Activated CD4-positive, alpha-beta T cell treated with anti-CD3 and anti-CD28 coated beads, Interleukin-2, Interleukin-6, amounts not matched to agents 100 ng/mL and 50 ng/mL, durations not matched to agents 16 hours and 8 hours (primary cell): ENCODE results near the gene PLAAT3.
"Not testable (repeated sequence)": the region's sequence is repeated elsewhere in the genome, so short reads cannot be mapped to it uniquely, and the experiment has no call there.

Source experiments
- DNase-seq: peaks from one replicate; pipeline ENCODE4 v3.0.0-alpha.2; 2020

The PLAAT3 gene

DNA sequence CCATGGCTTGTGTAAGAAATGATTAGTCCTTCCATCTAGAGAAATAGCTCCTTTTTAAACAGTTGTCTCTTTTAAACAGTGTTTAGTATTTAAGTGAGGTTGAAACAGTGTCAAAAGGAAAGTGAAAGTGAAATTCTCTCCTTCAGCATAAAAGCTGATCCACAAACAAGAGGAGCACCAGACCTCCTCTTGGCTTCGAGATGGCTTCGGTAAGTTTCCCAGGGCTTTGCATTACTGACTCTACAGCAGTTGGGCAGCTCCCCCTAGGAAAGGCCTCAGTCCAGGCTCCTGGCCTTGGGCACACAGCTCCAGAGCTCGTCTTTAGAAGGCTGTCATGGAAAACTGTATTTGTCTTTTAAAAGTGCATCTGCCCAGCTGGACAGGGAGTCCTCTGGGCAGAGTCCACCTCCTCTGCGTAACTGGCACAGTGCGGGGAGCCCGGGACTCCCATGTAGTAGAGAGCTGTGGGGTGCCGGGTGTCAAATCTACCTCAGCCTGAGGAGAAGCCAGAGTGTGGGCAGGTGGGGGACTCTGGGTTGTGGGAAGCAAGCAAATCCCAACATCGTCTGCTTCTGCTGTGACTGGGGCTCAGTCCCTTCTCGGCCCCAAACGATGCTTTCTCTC lies 77.5 kb downstream of the PLAAT3 start, which contains the start of gene PLAAT4:
PLAAT4 (plus strand) TSS at position 140 of the 624 bp plus-strand sequence; CDS start at position 201, 61 bp downstream.
- peak; percentile 64 for DNase-seq

DNA sequence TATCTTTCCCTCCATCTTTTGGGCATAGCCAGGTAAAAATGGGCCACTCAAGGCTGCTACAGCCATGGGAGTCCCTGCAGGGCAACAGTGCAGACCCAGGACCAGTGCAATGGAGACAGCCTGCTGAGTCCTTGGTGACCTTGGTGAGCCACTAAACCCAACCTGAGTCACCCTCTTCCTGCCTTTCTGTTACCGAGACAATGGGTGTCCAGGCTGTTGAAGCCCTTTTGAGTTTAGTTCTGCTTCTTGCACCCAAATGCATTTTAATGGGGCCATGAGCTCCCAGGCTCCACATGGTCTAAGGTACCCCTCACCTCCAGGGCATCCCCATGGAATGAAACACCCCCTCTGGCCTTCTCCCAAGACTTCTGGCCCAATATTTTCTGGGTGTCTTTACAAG lies 78.5 kb downstream of the PLAAT3 start:
- peak; percentile 71 for DNase-seq

DNA sequence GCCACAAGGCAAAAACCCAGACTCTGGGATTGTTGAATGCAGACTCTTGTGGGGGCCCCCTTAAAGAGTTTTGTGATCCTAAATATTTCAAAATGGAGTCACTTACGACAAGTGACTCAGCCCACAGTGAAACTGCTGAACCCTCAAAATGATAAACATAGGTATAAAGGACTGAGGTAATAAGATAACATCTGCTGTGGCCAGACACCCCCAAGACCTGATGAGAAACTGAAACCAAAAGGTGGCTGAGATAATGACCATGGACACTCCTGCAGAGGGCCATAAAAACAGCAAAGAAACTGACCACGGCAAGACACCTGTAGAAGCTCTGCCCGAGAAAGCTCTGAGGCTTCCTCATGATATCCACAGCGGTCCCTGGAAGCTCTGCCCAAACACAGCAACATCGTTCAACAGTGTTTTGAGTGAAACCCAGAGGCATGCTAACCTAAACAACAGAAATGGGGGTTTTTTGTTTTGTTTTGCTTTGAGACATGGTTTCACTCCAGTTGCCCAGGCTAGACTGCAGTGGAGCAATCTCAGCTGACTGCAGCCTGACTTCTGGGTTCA lies 79.3 kb downstream of the PLAAT3 start:
- DNase-seq = peak; percentile 60

DNA sequence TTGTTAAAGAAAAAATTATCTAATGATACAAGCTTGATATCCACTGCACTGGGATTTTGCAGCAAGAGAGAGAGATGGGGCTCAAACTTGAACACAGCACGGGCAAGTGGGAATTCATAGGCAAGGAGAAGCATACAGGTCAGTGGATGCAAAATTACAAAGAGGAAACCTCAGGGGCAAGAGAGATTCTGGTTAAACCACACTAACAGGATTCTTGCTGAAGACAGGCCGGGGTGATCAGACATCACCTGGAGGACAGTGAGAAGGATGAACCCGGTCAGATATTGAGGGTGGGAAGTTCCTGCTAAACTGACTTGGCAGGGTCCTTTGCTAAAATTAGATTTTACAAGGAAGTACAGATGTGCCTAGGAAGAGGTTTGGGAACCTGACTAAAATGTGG lies 80.2 kb downstream of the PLAAT3 start:
- DNase-seq = no peak

DNA sequence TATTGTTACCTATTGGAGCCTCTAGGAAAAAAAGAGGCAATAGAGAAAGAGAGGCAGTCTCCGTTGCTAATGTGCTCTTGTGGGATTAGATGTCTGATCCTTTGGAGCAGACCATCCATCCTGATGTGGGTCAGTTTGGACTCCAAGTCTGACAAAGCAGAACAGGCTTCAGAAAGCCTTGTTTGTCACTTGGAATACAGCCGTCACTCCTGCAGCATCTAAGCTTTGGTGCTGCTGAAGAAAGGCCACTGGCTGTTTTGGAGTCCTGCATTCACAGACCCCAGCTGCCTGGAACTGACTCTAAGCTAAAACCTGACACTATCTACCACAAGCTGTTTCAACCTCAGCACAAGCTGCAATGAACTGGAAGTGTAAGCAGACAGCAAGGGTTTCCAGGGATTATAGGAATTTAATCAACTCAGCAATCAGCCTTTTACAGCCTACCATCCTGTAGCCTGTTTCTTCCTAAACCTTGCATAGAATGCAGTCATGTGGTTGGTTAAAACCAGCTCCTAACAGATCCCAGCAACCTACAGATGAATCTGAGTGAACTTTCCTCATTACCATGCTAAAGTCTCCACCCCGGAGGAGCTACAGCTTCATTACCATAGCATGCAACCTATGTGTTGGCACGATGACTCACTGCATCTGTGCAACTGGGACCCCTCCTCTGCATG lies 81.3 kb downstream of the PLAAT3 start:
- DNase-seq = no peak

DNA sequence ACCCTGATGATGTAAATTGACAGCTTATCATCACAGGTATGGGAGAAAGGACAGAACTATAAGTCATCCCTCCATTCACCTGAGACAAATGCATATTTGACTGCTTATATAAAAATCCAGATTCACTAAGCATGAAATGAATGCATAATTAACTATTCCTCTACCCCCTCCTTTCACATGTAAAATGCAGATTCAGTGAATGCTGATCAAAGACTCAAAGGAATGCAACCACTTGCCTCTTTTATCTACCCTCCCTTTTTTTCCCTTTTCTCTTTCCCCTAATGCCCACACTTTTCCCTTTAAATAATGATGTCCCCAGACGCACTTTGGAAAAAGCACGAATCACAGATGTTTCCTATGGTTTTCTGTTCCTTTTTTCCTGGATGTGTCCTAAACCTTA lies 82.1 kb downstream of the PLAAT3 start:
- DNase-seq = no peak

DNA sequence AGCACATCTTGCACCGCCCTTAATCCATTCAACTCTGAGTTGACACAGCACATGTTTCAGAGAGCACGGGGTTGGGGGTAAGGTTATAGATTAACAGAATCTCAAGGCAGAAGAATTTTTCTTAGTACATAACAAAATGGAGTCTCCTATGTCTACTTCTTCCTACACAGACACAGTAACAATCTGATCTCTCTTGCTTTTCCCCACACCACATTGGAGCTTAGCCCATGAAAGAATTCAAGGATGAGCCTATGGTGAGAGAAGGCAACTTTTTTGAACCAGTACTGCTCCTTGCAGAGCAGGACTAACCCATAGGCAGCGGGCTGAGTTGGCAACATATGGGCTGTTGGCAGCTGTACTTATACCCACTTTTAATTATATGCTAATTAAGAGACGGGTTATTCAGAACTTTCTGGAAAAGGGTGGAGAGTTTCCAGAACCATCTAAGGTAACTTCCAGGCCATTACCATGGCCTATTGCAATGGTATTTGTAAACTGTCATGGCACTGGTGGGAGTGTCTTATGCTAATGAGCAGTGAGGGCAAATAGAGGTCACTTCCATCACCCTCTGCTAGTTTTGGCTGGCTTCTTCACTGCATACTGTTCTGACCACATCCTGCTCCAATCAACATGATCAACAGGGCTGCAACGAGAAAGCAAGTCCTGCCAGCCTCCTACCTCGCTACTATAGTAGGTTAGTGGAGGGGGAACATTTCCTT lies 83.0 kb downstream of the PLAAT3 start:
- DNase-seq = peak; percentile 59

DNA sequence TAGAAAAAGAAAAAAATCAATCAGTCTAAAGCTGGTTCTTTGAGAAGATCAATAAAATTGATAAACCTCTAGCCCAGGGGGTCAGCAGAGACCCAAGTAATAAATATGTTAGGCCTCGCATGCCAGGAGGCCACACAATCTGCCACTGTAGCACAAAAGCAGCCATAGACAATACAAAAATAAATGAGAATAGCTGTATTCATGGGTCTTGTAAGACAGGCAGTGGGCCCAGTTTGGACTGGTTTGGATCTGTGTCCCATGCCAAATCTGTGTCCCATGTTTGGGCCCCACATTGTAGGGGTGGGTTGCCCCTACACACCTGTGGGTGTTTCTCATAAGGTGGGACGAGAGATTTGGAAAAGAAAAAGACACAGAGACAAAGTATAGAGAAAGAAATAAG lies 84.2 kb downstream of the PLAAT3 start:
- no peak for DNase-seq

DNA sequence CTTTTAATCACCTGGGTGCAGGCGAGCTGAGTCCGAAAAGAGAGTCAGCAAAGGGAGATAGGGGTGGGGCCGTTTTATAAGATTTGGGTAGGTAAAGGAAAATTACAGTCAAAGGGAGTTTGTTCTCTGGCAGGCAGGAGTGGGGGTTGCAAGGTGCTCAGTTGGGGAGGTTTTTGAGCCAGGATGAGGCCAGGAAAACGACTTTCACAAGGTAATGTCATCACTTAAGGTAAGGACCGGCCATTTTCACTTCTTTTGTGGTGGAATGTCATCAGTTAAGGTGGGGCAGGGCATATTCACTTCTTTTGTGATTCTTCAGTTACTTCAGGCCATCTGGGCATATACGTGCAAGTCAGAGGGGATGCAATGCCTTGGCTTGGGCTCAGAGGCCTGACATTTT lies 84.9 kb downstream of the PLAAT3 start:
- not testable (repeated sequence) for DNase-seq

DNA sequence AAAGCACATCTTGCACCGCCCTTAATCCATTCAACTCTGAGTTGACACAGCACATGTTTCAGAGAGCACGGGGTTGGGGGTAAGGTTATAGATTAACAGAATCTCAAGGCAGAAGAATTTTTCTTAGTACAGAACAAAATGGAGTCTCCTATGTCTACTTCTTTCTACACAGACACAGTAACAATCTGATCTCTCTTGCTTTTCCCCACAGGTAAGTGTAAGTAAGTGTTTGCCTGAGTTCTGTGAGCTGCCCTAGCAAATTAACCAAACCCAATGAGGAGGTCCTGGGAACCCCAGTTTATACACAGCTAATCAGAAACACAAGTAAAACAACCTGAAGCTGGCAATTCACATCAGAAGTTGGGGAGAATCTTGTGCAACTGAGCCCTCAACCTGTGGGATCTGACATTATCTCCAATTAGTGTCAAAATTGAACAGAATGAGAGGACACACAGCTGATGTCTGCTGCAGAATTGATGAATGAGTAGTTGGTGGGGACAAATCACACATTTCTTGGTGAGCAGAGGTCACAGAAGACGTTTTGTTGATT lies 85.4 kb downstream of the PLAAT3 start:
- not testable (repeated sequence) for DNase-seq

DNA sequence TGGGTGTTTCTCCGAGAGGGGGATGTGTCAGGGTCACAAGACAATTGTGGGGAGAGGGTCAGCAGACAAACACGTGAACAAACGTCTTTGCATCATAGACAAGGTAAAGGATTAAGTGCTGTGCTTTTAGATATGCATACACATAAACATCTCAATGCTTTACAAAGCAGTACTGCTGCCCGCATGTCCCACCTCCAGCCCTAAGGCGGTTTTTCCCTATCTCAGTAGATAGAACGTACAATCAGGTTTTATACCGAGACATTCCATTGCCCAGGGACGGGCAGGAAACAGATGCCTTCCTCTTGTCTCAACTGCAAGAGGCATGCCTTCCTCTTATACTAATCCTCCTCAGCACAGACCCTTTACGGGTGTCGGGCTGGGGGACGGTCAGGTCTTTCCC lies 86.1 kb downstream of the PLAAT3 start:
- DNase-seq = not testable (repeated sequence)

DNA sequence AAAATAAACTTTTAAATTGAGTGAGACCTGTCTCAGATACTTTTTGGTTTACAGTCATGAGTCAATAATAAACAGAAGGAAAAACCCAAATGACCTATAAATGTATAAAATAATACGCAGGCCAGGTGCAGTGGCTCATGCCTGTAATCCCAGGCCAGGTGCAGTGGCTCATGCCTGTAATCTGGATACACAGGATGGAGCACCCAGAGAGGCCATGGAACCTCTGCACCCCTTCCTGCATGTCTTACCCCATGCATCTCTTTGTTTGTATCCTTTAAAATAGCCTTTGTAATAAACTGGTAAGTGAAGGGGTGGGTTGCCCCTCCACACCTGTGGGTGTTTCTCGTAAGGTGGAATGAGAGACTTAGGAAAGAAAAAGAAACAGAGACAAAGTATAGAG lies 86.6 kb downstream of the PLAAT3 start:
- no peak for DNase-seq
